SU-DHL-6 (cell line): ENCODE data around the gene MCF2L2.

Experiments used
- H2AFZ ChIP-seq: fragments of 200-600 bp; sonication (generic); 2 replicates; pipeline ENCODE4 v1.6.1; 2014; ENCODE audit warnings: low read depth, mild to moderate bottlenecking, moderate library complexity, mixed read lengths, antibody characterized with exemption, low read length; ENCODE audit not compliant: severe bottlenecking
- H3F3A ChIP-seq: fragments of 200-600 bp; shearing (Covaris generic); 2 replicates; pipeline ENCODE4 v1.6.0; 2016; ENCODE audit warnings: antibody characterized with exemption, mild to moderate bottlenecking; ENCODE audit not compliant: insufficient read depth
- H3K27ac ChIP-seq: fragments of 200-600 bp; sonication (generic); 2 replicates; pipeline ENCODE4 v1.5.1; 2016; ENCODE audit warnings: low read depth, mild to moderate bottlenecking, low read length, moderate library complexity, mixed read lengths
- H3K27me3 ChIP-seq: fragments of 200-600 bp; sonication (generic), shearing (Covaris generic); 2 replicates; pipeline ENCODE4 v1.6.0; 2014; ENCODE audit warnings: mild to moderate bottlenecking, low read length
- H3K36me3 ChIP-seq: fragments of 200-600 bp; sonication (generic); 2 replicates; pipeline ENCODE4 v1.6.1; 2014; ENCODE audit warnings: mild to moderate bottlenecking, low read length, mixed read lengths
- H3K4me2 ChIP-seq: fragments of 300-600, 200-600 bp; shearing (Covaris generic), sonication (generic); 2 replicates; pipeline ENCODE4 v1.6.0; 2014; ENCODE audit warnings: low read length, low read depth, mild to moderate bottlenecking; ENCODE audit not compliant: poor library complexity, severe bottlenecking
- H3K4me3 ChIP-seq: fragments of 200-600 bp; sonication (generic); 2 replicates; pipeline ENCODE4 v1.5.1; 2014; ENCODE audit warnings: antibody characterized with exemption, low read length, mild to moderate bottlenecking, mixed read lengths; ENCODE audit not compliant: insufficient read depth, poor library complexity, severe bottlenecking
- H3K79me2 ChIP-seq: fragments of 200-600 bp; sonication (generic); 2 replicates; pipeline ENCODE4 v1.6.1; 2014; ENCODE audit warnings: mild to moderate bottlenecking, low read length, moderate library complexity; ENCODE audit not compliant: insufficient read depth
- H3K9ac ChIP-seq: fragments of 200-600 bp; sonication (generic); 2 replicates; pipeline ENCODE4 v1.7.0; 2014; ENCODE audit warnings: mild to moderate bottlenecking, low read length
- H3K9me2 ChIP-seq: fragments of 200-600 bp; sonication (generic); replicated peaks from 2 replicates; pipeline ENCODE4 v1.6.1; 2014; ENCODE audit warnings: low read length; ENCODE audit not compliant: insufficient read depth
- H3K9me3 ChIP-seq: fragments of 200-600 bp; sonication (generic); 2 replicates; pipeline ENCODE4 v1.6.1; 2014; ENCODE audit warnings: low read length, mixed read lengths; ENCODE audit not compliant: insufficient read depth
- H4K20me1 ChIP-seq: fragments of 200-600 bp; sonication (generic); 2 replicates; pipeline ENCODE4 v1.6.1; 2014; ENCODE audit warnings: low read depth, mild to moderate bottlenecking, antibody characterized with exemption, low read length, moderate library complexity, mixed read lengths
- CTCF ChIP-seq: fragments of 200-600 bp; sonication (generic); IDR thresholded peaks from one replicate; pipeline ENCODE4 v1.5.1; 2017; ENCODE audit warnings: antibody characterized with exemption, mild to moderate bottlenecking, low read length, moderate library complexity; ENCODE audit not compliant: insufficient read depth, poor library complexity, severe bottlenecking
- EZH2phosphoT487 ChIP-seq: fragments of 200-600 bp; sonication (generic), shearing (Covaris generic); conservative IDR thresholded peaks from 2 replicates; pipeline ENCODE4 v1.6.1; 2018; ENCODE audit warnings: mild to moderate bottlenecking, antibody characterized with exemption, low read length, moderate library complexity, mixed read lengths

The MCF2L2 gene

GRCh38 chr3:183222631-183223235 is 205.7 kb downstream of the MCF2L2 start:
- no peaks in the 10 kb centered on the region for H3K9me3 ChIP-seq
- no peak overlapping the region for H3K4me3 ChIP-seq
- no peaks in the 10 kb centered on the region for H3K36me3 ChIP-seq
- no peaks in the 10 kb centered on the region for H3F3A ChIP-seq
- H3K27ac ChIP-seq, result no peak overlapping the region
- TF ChIP-seq EZH2phosphoT487, result no peak
- no peak overlapping the region for H2AFZ ChIP-seq
- no peak overlapping the region for H3K9ac ChIP-seq
- no peaks in the 10 kb centered on the region for H3K9me2 ChIP-seq
- no peaks in the 10 kb centered on the region for H4K20me1 ChIP-seq
- H3K4me2 ChIP-seq, result no peak overlapping the region
- H3K79me2 ChIP-seq, result no peaks in the 10 kb centered on the region
- H3K27me3 ChIP-seq, result no peaks in the 10 kb centered on the region

GRCh38 chr3:183220828-183221227 is 207.6 kb downstream of the MCF2L2 start:
- no peak overlapping the region for H3K27ac ChIP-seq
- no peak overlapping the region for H3K9ac ChIP-seq
- H3K9me3 ChIP-seq, result no peaks in the 10 kb centered on the region
- H3F3A ChIP-seq, result no peaks in the 10 kb centered on the region
- H3K79me2 ChIP-seq, result no peaks in the 10 kb centered on the region
- TF ChIP-seq CTCF (no peak), EZH2phosphoT487 (no peak)
- no peak overlapping the region for H3K4me3 ChIP-seq
- no peak overlapping the region for H2AFZ ChIP-seq
- H4K20me1 ChIP-seq, result no peaks in the 10 kb centered on the region
- no peaks in the 10 kb centered on the region for H3K36me3 ChIP-seq
- H3K4me2 ChIP-seq, result no peak overlapping the region
- H3K9me2 ChIP-seq, result no peaks in the 10 kb centered on the region
- no peaks in the 10 kb centered on the region for H3K27me3 ChIP-seq

GRCh38 chr3:183218826-183219225 is 209.6 kb downstream of the MCF2L2 start:
- no peak overlapping the region for H3K27ac ChIP-seq
- no peaks in the 10 kb centered on the region for H3F3A ChIP-seq
- H3K9me3 ChIP-seq, result no peaks in the 10 kb centered on the region
- no peaks in the 10 kb centered on the region for H3K79me2 ChIP-seq
- H3K27me3 ChIP-seq, result no peaks in the 10 kb centered on the region
- H4K20me1 ChIP-seq, result no peaks in the 10 kb centered on the region
- H3K9ac ChIP-seq, result no peak overlapping the region
- no peak overlapping the region for H3K4me3 ChIP-seq
- no peaks in the 10 kb centered on the region for H3K9me2 ChIP-seq
- no peaks in the 10 kb centered on the region for H3K36me3 ChIP-seq
- TF ChIP-seq CTCF (no peak), EZH2phosphoT487 (no peak)
- no peak overlapping the region for H2AFZ ChIP-seq
- no peak overlapping the region for H3K4me2 ChIP-seq

- no peak overlapping the region for H2AFZ ChIP-seq
- no peaks in the 10 kb centered on the region for H3K9me3 ChIP-seq
- H3K27me3 ChIP-seq, result no peaks in the 10 kb centered on the region
- H3K4me3 ChIP-seq, result no peak overlapping the region
- H3F3A ChIP-seq, result no peaks in the 10 kb centered on the region
- H3K9me2 ChIP-seq, result no peaks in the 10 kb centered on the region
- no peak overlapping the region for H3K27ac ChIP-seq
- H3K79me2 ChIP-seq, result no peaks in the 10 kb centered on the region
- no peaks in the 10 kb centered on the region for H4K20me1 ChIP-seq
- H3K4me2 ChIP-seq, result no peak overlapping the region
- H3K36me3 ChIP-seq, result no peaks in the 10 kb centered on the region
- H3K9ac ChIP-seq, result no peak overlapping the region
- TF ChIP-seq CTCF (no peak), EZH2phosphoT487 (no peak)
Observed at GRCh38 chr3:183217548-183218332, 210.7 kb downstream of the MCF2L2 start.
